NK-92 (cell line): ENCODE measurements around the gene SMIM23.

ENCODE experiments used
- DNase-seq: peaks from one replicate; lab custom pipeline; 2025; ENCODE audit not compliant: unreplicated experiment; lab: John Stamatoyannopoulos, UW

Gene SMIM23

DNA sequence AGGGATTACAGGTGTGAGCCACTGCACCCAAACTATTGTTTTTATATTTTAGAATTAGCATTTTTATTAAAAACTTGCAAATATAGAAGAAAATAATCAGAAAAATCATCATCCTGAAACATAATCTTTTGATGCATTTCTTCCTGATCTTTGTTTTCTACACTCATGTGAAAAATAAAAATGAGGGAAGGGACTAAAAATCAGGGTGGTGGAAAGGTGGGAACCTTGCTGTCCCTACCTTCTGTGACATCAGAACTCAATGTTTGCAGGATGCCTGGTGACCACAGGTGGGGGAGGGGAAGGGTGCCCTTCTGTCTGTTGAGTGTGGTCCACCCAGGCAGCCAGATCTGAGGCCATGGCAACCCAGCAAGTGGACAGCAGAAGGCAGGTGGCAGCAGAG lies at the start of gene SMIM23:
Gene SMIM23, plus strand, starts transcription at position 301 of the 400 bp plus-strand sequence. Its CDS starts 55 bp downstream, at position 356.
- DNase-seq, result no peak

DNA sequence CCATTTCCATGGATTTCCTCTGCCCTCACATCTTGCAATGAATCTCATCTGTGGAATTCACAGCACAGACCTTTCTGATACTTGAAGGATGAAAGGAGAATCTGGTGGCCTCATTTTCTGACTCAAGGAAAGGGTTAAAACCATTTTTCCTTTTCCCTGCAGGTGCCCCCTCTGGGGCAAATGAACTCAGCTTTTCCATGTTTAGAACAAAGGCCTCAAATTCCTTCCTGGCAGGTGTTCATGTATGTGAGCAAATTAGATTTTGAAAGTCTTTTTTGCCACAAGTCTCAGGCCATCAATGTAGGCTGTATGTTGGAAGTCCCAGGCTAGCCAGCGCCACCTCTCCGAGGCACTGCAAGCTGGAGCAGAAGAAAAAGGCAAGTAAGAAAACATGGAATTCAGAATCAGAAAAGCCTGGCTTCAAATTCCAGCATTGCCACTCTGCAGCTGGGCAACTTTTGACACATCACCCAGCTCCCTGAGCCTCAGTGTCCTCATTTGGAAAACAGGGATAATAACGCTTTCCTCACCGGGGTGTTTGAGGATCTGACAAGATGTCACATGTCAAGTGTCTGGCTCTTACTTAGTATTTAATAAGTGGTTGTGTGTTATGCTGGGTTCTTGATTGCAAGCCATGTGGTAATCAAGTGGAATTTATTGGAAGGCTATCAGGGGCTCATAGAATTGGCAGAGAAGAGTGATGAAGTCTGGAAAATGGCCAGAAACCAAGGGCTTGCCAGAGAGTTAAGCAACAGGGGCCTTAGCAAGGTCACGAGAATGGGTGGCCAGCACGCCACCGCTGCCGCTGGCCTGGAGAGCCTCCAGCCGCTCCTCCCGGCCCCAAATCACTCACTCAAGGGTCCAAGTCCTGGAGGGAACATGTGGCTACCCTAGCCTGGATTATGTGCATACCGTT lies 48.4 kb upstream of the SMIM23 start:
- DNase-seq, result no peak

DNA sequence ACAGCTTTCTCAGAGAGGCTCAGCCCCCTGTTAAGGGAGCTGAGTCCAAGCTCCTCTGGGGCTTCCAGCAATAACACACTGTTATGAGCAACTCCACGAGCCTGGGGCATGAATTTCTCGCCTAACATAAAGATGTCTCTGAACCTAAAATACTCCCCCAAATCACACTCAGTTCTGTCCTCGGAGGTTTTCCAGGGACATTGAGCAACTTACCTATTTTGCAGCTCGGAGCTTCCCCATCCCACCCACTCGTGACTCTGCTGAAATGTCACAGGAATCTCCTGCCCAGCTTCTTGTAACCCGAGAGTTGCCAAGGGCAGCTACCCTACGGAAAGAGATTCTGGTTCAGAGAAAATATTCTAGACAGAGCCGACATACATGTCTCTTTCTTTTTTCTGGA lies 47.1 kb upstream of the SMIM23 start:
- no peak for DNase-seq

DNA sequence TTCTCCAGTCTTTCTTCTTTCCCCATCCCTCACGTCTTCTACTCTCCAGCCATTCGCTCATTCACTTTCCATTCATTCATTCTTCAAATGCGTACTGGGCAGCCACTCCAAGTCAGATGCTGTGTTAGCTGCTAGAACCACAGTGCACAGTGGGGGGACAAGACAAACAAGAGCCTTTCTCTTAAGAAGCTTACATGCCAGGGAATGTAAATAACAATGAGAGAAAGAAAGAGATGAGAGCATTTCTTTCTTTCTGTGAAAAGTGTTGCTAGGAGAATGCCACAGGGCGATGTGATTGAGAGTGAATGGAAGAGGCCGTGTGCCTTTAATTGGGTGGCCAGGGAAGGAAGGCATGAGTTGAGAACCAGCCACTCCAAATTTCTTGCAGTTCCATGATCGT lies 46.3 kb upstream of the SMIM23 start:
- DNase-seq, result no peak

DNA sequence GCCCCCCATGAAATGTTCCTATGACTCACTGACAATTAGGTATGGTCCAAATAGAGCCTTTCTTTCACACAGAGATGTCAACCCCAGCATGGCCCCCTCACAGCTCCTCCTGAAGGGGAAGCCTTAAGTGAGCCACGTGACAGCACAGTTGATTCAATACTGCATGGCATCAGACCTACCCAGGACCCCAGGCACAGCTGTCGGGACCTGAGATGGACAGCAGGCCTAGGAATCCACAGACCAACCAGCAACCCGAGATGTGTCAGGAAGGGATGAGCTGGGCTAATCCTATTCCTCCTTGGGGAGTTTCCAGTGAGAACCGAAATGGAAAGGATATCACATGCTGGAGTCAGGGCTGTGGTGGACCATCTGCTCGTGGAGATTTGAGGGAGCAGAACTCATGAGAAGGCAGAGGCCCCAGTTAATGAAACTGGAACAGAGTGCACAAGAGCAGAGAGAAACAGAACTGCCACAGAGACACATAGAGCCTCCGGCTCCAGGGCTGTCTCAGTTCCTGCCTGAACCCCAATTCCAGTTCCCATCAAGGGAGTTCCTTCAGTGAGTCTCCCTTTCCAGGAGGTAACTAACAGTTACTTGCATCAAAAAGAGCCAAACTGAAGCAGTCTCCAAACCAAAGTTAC lies 42.1 kb upstream of the SMIM23 start:
- DNase-seq, result no peak

GRCh38 chr5:171744264-171744663 lies 41.4 kb upstream of the SMIM23 start:
- DNase-seq, result no peak

GRCh38 chr5:171744882-171745281 lies 40.7 kb upstream of the SMIM23 start:
- no peak for DNase-seq

GRCh38 chr5:171745602-171746001 lies 40.0 kb upstream of the SMIM23 start:
- no peak for DNase-seq

DNA sequence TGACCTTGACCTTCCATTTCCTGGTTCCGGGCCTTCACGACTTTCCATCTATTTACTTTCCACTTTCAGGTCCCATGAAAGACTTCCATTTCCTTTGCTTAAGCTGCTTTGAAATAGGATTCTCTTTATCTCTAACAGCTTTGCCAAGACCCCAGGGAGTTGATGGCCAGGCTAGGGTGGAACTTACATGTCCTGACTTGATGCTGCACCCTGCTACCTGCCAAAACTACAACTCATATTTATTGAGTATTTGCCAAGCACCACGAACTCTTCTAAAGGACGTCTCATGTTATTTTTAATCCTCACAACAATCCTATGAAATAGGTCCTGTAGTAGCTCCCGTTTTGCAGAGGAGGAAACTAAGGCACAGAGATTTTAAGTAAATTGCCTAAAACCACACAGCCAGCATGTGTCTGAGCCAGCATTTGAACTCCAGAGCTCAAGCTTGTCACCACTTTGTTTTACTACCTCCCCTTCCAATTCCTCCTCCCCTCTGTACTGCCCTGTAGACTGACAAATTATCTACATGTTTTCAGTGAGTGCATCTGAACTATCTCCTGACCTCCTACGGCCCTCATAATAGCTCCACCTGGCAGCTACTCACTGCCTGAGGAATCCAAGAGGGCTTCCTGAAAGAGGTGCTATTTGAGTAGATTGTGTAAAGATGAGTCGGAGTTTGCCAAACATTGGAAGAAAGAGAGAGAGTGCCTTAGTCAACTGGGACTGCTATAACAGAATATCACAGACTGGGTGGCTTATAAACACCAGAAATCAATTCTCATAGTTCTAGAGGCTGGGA lies 38.4 kb upstream of the SMIM23 start:
- no peak for DNase-seq

DNA sequence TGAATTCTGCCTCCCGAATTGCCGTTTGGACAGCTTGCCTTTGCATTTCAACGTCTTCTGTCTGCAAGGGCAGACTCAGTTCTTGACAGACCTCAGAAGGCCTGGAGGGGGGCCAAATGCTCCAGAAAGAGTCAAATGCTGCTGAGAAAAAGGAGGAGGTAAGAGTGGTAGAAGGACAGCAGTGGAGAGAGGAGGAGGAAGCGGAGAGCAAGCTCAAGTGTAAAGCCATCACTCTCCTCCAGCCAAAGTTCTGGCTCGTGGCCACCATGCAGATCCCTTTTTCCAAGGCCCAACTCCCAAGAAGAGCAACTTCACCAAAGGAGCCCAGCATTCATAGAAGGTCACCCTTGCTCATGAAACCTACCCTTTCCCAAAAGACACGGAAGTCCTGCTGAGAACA lies 36.9 kb upstream of the SMIM23 start:
- DNase-seq, result no peak

- no peak for DNase-seq
These were observed 36.3 kb upstream of the SMIM23 start for GRCh38 chr5:171749365-171749764.

GRCh38 chr5:171750311-171750788 lies 35.3 kb upstream of the SMIM23 start:
- DNase-seq, result no peak

GRCh38 chr5:171755354-171755821 lies 30.2 kb upstream of the SMIM23 start:
- no peak for DNase-seq

- DNase-seq, result no peak
These were observed 27.6 kb upstream of the SMIM23 start for GRCh38 chr5:171757853-171758535.

GRCh38 chr5:171759777-171760176 lies 25.8 kb upstream of the SMIM23 start:
- DNase-seq, result no peak

DNA sequence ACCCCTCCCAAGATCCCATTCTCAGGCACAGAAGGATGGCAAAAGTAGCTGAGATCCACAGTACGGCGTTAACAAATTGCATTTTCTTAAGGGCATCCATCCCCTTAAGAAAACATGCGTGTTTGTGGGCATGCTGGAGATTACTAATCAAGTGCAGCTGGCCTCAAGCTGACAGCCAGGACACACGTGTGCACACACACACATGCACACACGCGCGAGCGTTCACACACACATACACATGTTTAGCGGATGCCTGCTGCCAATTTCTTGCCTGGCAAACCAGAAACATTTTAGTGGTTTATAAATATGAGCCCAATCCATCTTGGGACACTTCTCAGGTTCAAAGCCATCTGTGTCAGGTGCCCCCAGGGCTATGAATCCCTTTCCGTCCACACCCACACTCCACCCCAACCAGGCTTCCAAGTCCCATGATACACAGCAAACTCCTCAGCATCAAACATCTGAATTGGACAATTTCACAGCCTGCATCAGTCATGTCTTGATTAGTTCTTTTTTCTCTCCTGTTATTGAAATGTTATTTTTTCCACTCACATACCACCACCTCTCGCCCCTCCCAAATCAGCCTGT lies 23.5 kb upstream of the SMIM23 start:
- no peak for DNase-seq

GRCh38 chr5:171762903-171763302 lies 22.7 kb upstream of the SMIM23 start:
- no peak for DNase-seq

GRCh38 chr5:171764265-171764664 lies 21.4 kb upstream of the SMIM23 start:
- no peak for DNase-seq

- no peak for DNase-seq
These were observed 18.7 kb upstream of the SMIM23 start for GRCh38 chr5:171766875-171767274.

- no peak for DNase-seq
These were observed 15.5 kb upstream of the SMIM23 start for GRCh38 chr5:171770153-171770552.
